ENCODE results near the gene THRAP3. TPM values are rescaled to one million over a fixed set of nuclear protein-coding genes. Genes with fewer than 3 reads are reported as not detected.

Gene THRAP3
- total and polyA plus RNA-seq, 2 of the 8 experiments (the other 6 are each of a cell fraction or from before 2014, with no cell fraction given) = 40.2 to 183 TPM

DNA sequence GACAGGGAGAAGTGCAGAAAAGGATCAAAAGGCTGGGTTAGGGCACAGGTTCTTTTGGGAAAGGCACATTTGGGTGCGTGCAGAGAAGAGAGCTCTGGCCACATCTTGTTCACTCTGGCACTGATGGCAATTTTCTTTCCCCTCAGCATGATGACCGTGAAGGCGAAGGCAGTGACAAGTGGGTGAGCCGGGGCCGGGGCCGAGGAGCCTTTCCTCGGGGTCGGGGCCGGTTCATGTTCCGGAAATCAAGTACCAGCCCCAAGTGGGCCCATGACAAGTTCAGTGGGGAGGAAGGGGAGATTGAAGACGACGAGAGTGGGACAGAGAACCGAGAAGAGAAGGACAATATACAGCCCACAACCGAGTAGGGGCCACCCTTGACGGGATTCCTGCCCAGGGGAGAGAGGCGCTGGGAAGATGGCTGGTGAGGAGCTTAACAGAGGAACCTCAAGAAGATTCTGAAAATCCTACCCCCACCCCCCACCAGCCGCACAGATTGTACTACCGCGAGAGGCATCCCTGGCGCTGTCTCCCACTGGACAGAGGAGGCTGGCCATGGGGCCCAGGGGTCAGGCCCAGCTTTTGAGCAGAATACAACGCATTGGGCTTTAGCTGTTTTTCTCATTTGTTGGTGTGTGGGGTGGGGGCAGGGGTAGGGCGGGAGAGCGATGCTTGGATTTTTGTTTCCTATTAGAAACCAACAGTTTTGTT is 79.6 kb downstream of the THRAP3 start (continued):
- TF ChIP-seq SUZ12 (IDR thresholded peaks at IDR 0.05; ENCODE audit: low read length) (no peak), KDM5A (IDR thresholded peaks at IDR 0.05; ENCODE audit: low read length) (no peak), CBX8 (IDR thresholded peaks at IDR 0.05; ENCODE audit: borderline replicate concordance, low read depth, low read length) (no peak), KDM4A (IDR thresholded peaks at IDR 0.05; ENCODE audit: low read depth, low read length, severe bottlenecking) (no peak), EGR1 (IDR thresholded peaks at IDR 0.05; ENCODE audit: borderline replicate concordance, low read depth, low read length) (no peak), EZH2 (IDR thresholded peaks at IDR 0.05; ENCODE audit: low read depth, low read length, severe bottlenecking) (no peak)

Measured in H1 (cell line).